Cardiac muscle cell (in vitro differentiated cells and primary cell): ENCODE results near the gene ZNF438. TPM values are rescaled to one million over a fixed set of nuclear protein-coding genes. Genes with fewer than 3 reads are reported as not detected.

Source experiments
- DNase-seq, 2 donors: peaks; one replicate each; pipeline versions ENCODE4 v3.0.0 to v3.0.0-alpha.2; 2010 to 2017; ENCODE audit warnings: low read depth in 1 of 2, low spot score in 1 of 2
- H3K27ac ChIP-seq: fragments of 200-600 bp; sonication (generic); 2 replicates; pipeline ENCODE4 v1.5.1; 2016
- H3K27me3 ChIP-seq: fragments of 200-600 bp; sonication (generic); 2 replicates; pipeline ENCODE4 v1.6.0; 2016; ENCODE audit warnings: control low read depth
- H3K36me3 ChIP-seq: fragments of 200-600 bp; sonication (generic); 2 replicates; pipeline ENCODE4 v1.5.1; 2016; ENCODE audit warnings: control low read depth
- H3K4me1 ChIP-seq: fragments of 200-600 bp; sonication (generic); 2 replicates; pipeline ENCODE4 v1.8.1; 2017; ENCODE audit warnings: low read depth, mild to moderate bottlenecking, mixed run types
- H3K4me3 ChIP-seq: fragments of 200-600 bp; sonication (generic); 2 replicates; pipeline ENCODE4 v1.5.1; 2016; ENCODE audit warnings: mild to moderate bottlenecking
- H3K9me3 ChIP-seq: fragments of 200-600 bp; sonication (generic); 2 replicates; pipeline ENCODE4 v1.5.1; 2017; ENCODE audit warnings: low read depth, mild to moderate bottlenecking, control low read depth
- polyA plus RNA-seq: library from polyadenylated mRNA; unstranded; fragments of >200 nt; fragmentation: Nextera tagmentation; extraction: Ambion mirVana; gene quantifications from 2 replicates; pipeline ENCODE4 v1.2.1, GENCODE V29; 2016
- total RNA-seq: library from RNA; depleted of rRNA; stranded (reverse); fragments of >200 nt; gene quantifications from 2 replicates; pipeline ENCODE4 v1.2.3, GENCODE V29; 2016
- TF ChIP-seq, protein P1 (sequence below): IDR thresholded peaks from 2 replicates; pipeline ENCODE4 v1.5.1; 2012; ENCODE audit warnings: low read depth, mild to moderate bottlenecking, low read length

ZNF438 gene
- total and polyA plus RNA-seq, 2 experiments from 2014 or later, result 2.9 to 6.0 TPM

DNA sequence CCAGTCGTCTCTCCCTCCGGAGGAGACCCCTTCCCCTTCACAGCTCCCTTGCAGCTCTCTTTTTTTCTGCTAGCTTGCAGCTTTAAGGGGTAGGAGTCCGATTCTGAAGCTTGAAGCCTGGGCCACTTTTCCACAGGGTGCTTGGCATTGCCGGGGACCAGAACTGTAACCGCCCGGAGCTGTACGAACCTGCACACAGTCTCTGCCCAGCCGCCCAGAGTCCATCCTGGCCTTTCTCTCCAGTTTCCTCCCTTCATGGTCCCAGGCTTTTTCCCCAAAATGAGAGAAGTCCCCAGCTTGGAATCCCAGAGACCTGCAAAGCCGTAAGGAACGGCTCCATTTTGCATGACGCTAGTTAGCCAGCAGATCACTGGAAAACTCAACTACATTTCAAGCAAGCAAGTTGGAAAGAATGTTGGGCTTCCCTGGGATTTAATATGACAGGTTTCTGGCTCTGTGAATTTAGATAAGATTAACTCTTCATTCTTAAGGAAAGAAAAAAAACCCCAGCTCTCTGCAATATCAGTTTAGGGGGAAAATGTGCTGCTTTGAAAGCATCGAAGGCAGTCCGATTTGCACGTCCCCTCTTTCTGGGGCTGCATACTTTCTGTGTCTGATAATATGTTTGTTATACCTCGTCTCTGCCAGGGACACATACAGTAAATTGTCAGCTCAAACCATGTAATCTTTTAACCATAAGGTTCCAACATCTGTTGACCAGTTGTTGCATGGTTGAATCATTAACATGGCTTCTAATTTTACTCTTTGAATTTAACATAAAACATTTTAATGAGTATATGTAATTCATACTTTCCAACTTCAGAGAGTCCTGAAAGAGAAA is 212.1 kb downstream of the ZNF438 start:
- H3K4me1 ChIP-seq, result peaks cover 62% of the 10 kb centered on the region

DNA sequence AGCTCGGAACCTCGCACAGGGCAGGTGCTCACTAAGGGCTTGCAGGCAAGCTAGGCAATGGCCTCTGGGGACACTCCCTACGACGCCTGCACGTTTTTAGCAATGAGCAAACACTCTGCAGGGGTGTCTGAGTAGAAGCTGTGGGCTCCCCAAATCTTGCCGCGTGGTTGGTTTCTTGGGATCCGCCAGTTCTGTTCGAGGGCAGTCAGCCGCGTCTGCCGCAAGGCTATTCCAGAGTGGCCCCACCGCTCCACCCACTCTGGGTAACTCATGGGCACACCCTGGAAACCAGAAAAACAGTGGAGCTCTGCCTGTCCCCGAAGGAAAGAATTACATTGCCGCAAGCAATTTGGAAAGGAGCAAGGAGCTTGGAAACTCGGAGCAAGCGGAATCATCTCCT is 212.8 kb downstream of the ZNF438 start:
- no peaks in the 10 kb centered on the region for H3K36me3 ChIP-seq
- H3K4me1 ChIP-seq, result peaks cover 60% of the 10 kb centered on the region
- no peaks in the 10 kb centered on the region for H3K9me3 ChIP-seq
- no peak overlapping the region for H3K27ac ChIP-seq
- DNase-seq, result peak in 1 of 2 donors; percentile 42
- no peaks in the 10 kb centered on the region for H3K27me3 ChIP-seq
- no peak overlapping the region for H3K4me3 ChIP-seq
- TF ChIP-seq, protein P1, sequence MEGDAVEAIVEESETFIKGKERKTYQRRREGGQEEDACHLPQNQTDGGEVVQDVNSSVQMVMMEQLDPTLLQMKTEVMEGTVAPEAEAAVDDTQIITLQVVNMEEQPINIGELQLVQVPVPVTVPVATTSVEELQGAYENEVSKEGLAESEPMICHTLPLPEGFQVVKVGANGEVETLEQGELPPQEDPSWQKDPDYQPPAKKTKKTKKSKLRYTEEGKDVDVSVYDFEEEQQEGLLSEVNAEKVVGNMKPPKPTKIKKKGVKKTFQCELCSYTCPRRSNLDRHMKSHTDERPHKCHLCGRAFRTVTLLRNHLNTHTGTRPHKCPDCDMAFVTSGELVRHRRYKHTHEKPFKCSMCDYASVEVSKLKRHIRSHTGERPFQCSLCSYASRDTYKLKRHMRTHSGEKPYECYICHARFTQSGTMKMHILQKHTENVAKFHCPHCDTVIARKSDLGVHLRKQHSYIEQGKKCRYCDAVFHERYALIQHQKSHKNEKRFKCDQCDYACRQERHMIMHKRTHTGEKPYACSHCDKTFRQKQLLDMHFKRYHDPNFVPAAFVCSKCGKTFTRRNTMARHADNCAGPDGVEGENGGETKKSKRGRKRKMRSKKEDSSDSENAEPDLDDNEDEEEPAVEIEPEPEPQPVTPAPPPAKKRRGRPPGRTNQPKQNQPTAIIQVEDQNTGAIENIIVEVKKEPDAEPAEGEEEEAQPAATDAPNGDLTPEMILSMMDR, result no peak

More for the DNA sequence above, 212.1 kb downstream of the ZNF438 start:
- no peak overlapping the region for H3K4me3 ChIP-seq
- no peaks in the 10 kb centered on the region for H3K9me3 ChIP-seq
- H3K27ac ChIP-seq, result no peak overlapping the region
- DNase-seq, result peak in 1 of 2 donors; percentile 72
- no peaks in the 10 kb centered on the region for H3K36me3 ChIP-seq
- no peaks in the 10 kb centered on the region for H3K27me3 ChIP-seq
- TF ChIP-seq, protein P1, result no peak

DNA sequence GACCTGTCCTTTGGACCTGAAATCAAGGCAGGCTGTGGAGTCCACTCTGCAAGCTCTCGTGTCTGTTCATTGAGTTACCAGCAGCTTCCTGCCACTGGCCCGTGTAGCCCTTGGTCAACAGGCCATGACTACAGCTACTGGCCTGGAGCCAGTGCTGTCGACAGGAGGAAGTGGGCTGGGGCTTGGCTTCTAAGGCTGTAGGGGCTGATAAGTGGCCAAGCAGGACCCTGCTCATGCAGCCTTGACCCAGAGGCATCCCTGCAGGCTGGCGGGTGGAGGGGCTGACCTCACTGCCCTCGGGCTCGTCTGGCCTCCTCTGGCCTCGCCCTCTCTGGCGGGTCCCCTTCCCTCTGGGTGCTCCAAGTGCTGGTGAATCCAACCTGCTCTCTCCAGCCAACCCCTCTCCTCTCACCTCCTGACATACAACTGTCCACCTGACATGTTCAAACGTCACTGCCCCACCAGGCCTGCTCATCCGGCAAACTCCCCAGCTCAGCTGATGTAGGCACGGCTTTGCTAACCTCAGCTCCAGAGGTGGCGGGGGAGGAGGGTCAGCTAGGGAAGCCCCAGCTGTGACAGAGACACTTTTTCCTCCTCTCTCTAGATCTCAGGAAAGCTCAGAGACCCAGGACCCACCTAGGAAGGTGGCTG is 213.5 kb downstream of the ZNF438 start:
- Histone ChIP-seq H3K9me3 (no peaks in the 10 kb centered on the region), H3K27ac (no peak overlapping the region), H3K4me3 (no peak overlapping the region), H3K36me3 (no peaks in the 10 kb centered on the region), H3K27me3 (no peaks in the 10 kb centered on the region), H3K4me1 (peaks cover 58% of the 10 kb centered on the region)
- TF ChIP-seq, protein P1, result no peak
- peak; percentile 66 to 93 for DNase-seq

DNA sequence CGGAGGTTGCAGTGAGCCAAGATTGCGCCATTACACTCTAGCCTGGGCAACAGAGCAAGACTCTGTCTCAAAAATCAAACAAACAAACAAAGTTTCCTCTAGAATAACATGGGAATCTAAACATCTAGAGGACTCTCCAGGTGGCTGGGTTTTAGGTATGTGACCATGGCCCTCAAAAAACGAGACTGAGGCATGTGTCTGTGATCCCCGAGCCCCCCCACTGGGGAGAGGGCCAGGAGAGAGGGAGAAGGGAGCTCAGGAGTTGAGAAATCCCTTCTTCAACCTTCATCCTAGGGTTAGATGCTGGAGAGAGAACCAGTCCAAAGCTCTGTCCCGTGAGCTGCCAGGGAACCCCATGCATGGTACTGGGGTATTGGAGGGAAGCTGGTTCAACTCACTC is 214.1 kb downstream of the ZNF438 start:
- no peaks in the 10 kb centered on the region for H3K27me3 ChIP-seq

DNA sequence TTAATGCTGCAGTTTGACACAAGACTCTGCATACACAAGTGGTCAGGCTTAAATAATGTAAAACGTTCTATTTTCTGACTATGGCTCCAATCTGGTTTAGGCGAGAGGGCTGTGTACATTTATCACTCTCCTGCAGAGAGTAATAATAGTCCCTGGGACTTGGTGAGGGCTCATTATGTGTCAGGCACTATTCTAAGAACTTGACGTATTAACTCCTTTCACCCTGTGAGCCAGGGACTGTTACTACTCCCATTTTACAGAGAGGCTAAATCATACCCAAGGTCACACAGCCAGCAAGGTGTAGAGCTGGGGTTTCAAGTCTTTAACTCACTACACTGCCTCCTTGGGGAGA is 214.9 kb downstream of the ZNF438 start:
- Histone ChIP-seq H3K36me3 (no peaks in the 10 kb centered on the region), H3K27me3 (no peaks in the 10 kb centered on the region), H3K4me1 (peaks cover 52% of the 10 kb centered on the region), H3K27ac (peak overlapping the region; percentile 50), H3K4me3 (no peak overlapping the region), H3K9me3 (no peaks in the 10 kb centered on the region)
- no peak for DNase-seq
- TF ChIP-seq, protein P1, result no peak

More for the DNA sequence above, 214.1 kb downstream of the ZNF438 start:
- H3K27ac ChIP-seq, result no peak overlapping the region
- no peaks in the 10 kb centered on the region for H3K36me3 ChIP-seq
- TF ChIP-seq, protein P1, result no peak
- no peak overlapping the region for H3K4me3 ChIP-seq
- DNase-seq, result no peak
- H3K4me1 ChIP-seq, result peaks cover 54% of the 10 kb centered on the region
- no peaks in the 10 kb centered on the region for H3K9me3 ChIP-seq
